NK-92 treated with Interleukin-12 subunit alpha and Interleukin-12 subunit beta, amount 100 ng/mL, for 24 hours (cell line): ENCODE data around the gene FERMT1.
"Not testable (repeated sequence)": the region's sequence is repeated elsewhere in the genome, so short reads cannot be mapped to it uniquely, and the experiment has no call there.

Experiments used
- DNase-seq: peaks from one replicate; lab custom pipeline; 2025; lab: John Stamatoyannopoulos, UW

FERMT1 gene

DNA sequence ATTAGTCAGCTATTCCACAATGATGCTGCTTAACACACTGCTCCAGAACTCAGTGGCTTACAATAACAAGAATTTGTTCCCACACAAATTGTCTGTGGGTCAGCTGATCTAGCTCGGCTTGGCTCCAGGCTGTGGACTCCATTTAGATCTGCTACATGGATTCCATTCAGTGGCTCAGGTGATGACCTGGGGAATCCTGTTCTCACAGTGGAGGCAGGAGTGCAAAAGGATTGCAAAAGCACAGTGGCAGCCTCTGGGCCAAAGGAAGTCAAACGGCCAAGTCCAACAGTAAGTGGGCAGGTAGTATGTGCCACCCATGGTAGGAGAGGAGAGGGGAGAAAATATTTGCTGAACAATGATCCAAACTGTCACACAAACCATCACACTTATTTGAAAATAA lies 53.2 kb downstream of the FERMT1 start:
- DNase-seq: no peak

- DNase-seq: no peak
Measured at GRCh38 chr20:6067763-6068318, 55.0 kb downstream of the FERMT1 start.

GRCh38 chr20:6066582-6066981 lies 56.2 kb downstream of the FERMT1 start:
- no peak for DNase-seq

GRCh38 chr20:6061544-6061943 lies 61.3 kb downstream of the FERMT1 start:
- DNase-seq: no peak

- DNase-seq: no peak
Measured at GRCh38 chr20:6060213-6060612, 62.6 kb downstream of the FERMT1 start.

GRCh38 chr20:6058684-6059295 lies 64.0 kb downstream of the FERMT1 start:
- no peak for DNase-seq

GRCh38 chr20:6057691-6058090 lies 65.1 kb downstream of the FERMT1 start:
- no peak for DNase-seq

- no peak for DNase-seq
Measured at GRCh38 chr20:6057139-6057538, 65.7 kb downstream of the FERMT1 start.

DNA sequence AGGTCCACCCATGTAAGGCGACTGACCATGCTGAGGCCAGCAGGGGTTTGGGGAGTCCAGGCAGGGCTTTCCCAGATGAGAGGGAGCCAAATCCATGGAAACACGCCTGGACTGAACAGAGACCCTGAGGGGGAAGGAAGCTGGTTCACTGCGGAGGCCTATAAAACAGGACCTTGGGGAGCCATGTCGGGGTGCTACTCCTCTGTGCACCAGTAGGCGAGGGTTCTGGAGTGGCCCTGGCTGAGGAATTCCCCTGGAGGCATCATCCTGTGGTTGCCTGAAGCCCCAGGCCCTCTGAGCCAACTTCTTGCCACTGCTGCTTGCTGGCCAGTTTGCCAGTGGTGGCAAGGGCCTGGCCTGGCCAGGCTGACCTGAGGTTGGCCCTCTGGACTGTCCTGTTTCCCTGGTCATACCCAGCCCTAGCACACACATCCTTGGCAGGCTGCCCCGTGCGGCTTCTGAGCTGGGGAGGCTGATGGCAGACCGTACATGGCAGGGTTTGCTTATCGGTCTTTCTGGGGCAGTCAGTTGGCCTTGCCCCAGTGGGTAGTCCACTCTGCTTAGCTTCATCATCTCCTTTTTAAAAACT lies 66.8 kb downstream of the FERMT1 start:
- no peak for DNase-seq

DNA sequence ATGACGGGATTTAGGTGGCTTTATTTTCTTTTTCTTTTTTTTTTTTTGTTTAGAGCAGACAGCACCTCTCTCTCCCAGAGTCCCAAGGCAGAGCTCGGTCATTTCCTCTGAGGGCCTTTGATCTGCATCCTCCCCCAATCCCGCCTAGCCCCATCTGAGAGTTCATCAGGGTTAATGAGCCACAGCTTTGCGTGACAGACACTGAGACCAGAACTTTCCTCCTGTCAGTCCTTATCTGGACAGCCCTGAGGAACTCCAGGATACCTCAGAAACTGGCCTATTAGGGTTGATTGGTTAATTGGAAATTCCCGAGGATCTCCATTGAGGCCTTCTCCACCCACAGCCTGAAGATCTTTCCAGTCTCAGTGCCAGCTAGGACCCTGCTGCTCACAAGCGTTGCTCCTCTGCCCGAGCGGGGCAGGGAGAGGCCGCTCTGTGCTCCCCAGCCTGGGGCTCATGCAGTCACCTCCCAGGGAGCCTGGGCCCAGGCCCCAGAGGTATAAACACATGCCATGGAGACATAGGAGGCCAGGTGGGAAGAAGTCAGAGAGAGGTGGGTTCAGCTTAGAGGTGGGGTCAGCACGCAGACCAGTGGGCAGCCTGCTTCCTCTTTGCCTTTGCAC lies 67.6 kb downstream of the FERMT1 start:
- DNase-seq: no peak

DNA sequence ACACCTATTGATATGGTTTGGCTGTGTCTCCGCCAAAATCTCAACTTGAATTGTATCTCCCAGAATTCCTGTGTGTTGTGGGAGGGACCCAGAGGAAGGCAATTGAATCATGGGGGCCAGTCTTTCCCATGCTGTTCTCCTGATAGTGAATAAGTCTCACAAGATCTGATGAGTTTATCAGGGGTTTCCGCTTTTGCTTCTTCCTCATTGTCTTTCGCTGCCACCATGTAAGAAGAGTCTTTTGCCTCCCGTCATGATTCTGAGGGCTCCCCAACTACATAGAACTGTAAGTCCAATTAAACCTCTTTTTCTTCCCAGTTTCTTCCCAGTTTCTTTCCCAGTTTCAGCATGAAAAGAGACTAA lies 68.2 kb downstream of the FERMT1 start:
- DNase-seq: not testable (repeated sequence)

DNA sequence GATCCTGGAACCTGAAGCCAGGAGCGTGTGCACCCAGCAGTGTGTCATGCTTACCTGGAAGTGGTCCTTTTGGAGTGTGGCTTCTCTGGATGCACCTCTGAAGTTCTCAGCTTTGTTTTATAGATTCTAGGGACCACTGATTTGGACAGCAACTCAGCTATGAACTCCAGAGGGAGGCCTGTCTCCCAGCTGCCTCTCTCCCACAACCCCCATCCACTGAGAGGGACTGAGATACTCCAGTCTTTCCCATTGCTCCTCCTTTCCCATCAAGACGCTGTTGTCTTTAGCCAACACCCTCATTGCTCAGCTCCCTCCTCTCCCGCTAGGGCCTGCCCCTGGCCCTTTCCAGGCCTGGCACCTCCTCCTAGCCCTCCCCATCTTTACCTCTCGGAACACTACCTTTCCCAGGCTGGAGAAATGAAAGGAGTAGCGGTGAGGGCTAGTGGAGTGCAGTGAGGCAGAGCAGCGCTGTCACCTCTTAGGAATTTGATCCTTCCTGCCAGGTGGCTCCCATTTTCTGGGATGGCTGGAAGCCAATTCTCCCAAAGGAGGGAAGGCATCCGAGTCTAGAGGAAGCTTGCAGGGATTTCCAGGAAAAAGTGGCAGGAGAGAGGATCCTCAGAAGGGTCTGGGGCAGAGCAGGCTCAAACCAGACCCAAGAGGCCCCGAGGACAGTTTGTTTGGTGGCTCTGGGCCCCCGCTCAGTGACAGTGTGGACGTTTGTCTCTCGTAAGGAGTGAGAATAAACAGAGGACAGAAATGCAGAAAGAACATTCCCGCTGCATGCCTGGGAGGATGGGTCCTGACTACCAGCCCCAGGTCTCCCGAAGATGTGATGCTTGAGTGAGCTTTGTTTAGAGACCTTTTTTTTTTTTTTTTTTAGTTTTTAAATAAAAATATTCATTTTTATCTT lies 68.8 kb downstream of the FERMT1 start, which contains the start of gene LRRN4:
Gene LRRN4, minus strand, starts transcription at position 285 of the 913 bp plus-strand sequence. CDS start 1,261 bp downstream, outside the sequence.
- no peak for DNase-seq

DNA sequence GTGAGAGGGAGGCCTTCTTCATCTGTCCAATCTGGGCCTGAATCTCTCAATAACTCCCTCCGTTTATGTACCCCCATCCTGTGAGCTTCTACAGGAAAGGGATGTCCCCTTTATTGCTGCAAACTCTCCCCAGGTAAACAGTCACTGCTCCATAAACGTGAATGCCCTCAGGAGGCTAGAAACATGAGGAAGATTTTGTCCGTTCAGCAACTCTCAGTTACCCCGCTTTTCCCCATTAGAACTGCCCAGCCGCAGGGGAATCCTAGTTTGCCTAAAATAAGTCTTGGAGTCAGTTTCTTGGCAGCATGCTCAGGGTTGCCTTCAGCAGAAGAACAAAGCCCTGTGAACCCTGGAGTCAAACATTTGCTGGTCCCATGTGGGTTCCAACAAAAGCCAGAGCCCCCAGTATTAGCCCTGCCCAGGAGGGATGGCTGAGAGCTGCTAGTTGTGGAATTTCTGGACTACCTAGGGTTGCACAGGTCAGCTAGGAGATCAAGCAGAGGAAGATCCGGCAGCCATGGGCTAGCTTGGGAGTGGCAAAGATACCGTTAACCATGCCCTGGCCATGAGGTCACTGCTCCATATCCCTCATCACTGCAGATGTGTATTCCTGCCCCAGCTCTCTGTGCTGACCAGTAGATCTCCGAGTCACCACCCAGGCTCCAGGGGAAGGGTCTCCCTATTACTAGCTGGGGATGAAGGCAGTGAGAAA lies 69.6 kb downstream of the FERMT1 start:
- DNase-seq: no peak

GRCh38 chr20:6051505-6051904 lies 71.3 kb downstream of the FERMT1 start:
- no peak for DNase-seq

GRCh38 chr20:6048391-6048790 lies 74.4 kb downstream of the FERMT1 start:
- DNase-seq: no peak

GRCh38 chr20:6046432-6046831 lies 76.4 kb downstream of the FERMT1 start:
- no peak for DNase-seq

DNA sequence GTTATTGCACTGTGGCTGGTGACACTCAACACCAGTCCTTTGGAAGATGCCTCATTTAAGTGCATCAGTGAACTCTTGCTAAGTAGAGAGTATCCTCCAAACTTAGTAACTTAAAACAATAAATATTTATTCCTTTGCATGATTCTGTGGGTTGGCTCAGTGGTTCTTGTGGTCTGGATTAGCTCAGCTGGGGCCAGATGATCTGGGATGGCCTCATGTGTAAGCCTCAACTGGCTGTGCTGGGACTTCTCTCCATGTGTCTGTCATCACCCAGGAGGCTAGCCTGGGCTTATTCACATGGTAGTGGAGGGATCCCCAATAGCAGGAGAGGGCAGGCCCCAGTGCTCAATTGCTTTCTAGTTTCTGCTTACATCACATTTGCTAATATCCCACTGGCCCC lies 77.3 kb downstream of the FERMT1 start:
- no peak for DNase-seq

- DNase-seq: no peak
Measured at GRCh38 chr20:6044115-6044514, 78.7 kb downstream of the FERMT1 start.

- DNase-seq: no peak
Measured at GRCh38 chr20:6041808-6042265, 81.0 kb downstream of the FERMT1 start.

GRCh38 chr20:6040958-6041807 lies 81.6 kb downstream of the FERMT1 start:
- DNase-seq: no peak

GRCh38 chr20:6040540-6040939 lies 82.3 kb downstream of the FERMT1 start:
- DNase-seq: no peak
